Right kidney (tissue), 1 donor: ENCODE measurements around the gene ATG12.
"Not testable (repeated sequence)": the region's sequence is repeated elsewhere in the genome, so short reads cannot be mapped to it uniquely, and the experiment has no call there.

ENCODE experiments used
- DNase-seq: peaks from one replicate; pipeline ENCODE4 v3.0.0-alpha.2; 2016

Gene ATG12

DNA sequence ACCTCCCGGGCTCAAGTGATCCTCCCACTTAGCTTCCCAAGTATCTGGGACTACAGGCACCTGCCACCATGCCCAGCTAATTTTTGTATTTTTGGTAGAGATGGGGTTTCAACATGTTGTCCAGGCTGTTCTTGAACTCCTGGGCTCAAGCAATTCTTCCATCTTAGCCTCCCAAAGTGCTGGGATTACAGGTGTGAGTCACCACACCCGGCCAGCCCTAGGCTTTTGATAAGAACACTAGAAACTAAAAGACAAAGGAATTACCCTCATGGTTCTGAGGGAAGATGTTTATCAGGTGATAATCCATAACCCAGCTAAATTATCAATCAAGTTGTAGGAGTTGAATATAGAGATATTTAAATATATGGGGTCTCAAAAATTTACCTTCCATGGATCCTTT, 33.3 kb downstream of the ATG12 start:
- not testable (repeated sequence) for DNase-seq

DNA sequence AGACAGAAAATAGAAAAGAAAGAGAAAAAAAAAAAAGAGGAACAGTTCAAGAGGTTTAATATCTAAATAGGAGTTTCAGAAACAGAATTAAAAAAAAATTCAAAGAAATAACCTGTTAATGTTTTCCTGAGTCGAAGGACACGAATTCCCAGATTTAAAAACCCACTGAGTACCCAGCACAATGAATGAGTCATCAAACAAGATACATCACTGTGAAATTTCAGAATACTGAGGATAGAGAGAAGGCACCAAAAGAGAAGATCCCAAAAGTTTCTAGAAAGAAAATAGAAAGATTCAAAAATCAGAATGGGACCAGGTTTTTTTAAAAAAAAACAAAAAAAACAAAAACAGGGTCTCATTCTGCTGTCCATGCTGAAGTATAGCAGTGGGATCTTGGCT, 33.7 kb downstream of the ATG12 start:
- no peak for DNase-seq

DNA sequence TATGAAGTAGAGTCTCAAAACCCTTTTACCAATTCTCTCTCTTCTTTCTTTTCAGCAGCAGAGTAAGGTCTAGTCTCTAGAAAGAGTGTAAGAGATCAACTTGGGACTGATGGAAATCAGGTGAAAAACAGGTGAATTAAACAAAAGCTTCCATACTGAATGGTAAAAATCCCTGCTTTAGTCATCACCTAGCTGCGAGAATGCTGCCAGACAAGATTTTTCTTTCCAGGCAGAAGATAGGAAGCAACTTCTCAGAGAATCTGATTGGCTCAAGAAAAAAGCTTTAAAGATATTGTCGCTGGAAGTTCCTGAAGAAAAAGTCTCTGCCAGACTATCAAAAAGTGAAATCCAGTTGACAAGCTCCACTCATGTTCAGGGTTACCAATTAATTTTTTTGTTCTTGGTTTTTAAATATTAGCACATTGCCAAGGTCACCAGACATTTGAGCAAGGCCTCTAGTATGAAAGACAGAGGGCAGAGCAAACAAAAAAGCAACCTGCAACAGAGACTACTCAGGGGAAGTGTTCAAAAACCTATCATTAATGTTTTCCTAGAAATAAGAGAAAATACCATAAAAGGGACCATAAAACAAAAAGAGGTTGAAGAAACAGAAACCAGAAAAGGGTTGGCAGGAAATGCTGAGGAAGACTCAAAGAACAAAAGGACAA, 34.2 kb downstream of the ATG12 start:
- DNase-seq = no peak

DNA sequence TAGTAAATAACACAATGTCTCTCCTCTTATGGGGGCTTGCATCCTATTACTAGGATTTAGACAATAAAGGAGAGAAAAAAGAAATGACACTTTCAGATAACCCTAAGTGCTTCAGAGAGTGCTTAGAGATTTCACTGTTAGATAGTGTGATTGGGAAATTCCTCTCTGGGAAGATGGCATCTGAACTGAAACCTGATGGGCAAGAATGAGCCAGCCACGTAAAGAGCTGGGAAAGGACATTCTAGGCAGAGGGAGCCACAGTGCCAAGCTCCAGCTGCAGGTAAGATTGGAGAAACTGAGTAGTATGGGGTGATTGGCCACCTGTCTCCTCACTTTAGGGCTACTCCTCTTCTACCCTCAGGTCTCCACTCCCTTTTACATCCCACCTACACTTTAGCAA, 39.4 kb downstream of the ATG12 start:
- no peak for DNase-seq

DNA sequence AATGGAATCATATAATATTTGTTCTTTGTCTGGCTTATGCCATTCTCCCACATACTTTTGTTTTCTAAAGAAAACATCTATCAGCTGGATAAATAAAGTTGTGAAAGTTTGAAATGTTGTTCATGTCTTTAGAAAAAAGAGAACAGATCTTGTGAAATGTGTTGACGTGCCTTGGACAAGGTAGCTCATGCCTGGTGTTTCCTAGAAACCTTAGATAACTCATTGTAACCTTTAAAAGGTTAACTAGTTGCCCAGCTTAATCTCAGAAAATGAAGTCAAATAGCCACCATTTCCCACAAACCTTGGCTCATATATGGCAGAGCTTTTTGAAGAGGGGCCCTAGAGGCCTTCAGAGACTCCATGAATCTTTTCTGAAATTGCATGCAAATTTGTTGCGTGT, 40.2 kb downstream of the ATG12 start:
- no peak for DNase-seq

DNA sequence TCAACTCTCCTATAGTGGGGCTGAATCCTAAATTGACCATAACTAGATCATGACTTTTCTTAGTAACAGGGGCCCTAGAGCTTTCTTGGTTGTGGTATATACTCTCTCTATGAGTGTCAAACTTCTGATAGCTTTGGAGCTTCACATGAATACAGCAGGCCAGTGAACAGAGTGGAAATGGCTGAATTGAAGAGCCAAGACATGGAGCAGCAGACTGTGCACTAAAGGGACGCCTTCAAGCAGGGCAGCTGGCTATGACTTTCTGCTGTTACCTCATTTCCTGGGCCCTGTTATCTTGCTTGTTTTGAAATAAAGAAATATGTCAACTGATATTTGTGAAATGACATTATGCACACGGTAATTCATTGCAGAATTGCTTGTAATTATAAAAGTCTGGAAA, 41.3 kb downstream of the ATG12 start:
- no peak for DNase-seq

DNA sequence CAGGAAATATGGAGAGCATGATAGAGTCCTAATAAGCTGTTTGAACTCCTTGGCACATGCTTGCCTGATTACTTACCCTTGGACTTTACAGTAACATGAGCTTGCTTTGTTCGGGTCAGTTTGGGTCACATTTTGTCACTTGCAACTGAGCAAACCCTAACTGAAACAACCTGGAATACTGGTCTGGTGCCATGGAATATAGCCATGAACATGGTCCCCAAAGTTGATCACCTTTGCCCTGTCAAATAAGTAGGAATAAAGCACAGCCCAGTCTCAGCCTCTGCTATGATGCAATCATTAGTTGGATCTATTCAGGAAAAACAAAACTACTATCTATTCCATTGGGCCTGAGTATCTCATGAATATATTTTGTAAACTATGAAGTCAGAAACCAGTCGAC, 43.1 kb downstream of the ATG12 start:
- DNase-seq = no peak

DNA sequence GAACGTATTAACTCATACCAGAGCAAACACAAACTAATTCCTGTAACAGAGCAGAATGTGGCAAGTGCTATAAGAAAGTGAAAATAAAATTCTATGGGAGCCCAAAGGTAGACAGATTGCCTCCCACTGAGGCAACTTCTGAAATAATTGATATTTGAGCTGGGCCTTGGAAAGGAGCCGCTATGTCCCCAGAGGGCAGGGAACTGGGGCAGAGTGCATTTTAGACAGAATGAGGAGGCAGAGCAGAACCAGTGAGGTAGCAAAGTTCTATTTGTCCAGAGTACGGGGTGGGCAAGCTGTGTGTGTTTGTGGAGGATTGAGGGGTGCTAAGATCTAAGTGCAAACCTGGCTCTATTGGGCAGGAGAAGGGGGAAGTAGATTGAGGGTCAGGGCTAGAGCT, 44.7 kb downstream of the ATG12 start:
- no peak for DNase-seq

DNA sequence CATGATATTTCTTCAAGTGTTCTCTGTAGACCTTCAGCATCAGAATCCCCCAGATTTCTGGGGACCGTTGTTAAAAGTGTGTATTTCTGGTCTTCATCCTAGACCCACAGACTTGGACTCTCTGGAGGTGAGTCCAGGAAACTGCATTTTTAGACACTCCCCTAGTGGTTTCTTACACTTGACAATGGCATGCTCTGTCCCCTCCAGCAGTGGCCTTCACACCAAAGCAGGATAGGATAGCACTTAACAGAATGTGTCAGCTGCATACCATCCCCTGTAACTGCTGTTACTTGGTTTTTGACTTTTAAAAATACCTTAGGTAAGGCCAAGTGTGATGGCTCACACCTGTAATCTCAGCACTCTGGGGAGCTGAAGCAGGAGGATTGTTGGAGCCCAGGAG, 45.7 kb downstream of the ATG12 start:
- no peak for DNase-seq

DNA sequence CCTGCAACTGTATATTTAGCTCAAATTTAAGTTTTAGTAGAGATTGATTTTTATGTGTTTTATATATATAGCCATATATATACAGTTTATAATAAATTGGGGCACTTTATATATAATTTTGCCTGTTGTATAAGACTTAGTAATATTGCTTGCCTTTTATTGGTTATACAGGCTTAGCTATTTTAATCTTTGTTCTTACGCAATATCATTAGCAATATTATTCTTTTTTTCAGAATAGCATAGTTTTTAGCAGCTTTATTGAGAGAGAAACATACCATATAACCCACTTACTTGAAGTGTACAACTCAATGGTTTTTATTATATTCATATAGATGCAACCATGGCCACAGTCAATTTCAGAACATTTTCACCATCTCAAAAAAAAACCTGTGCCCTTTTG, 52.9 kb downstream of the ATG12 start:
- DNase-seq = no peak

DNA sequence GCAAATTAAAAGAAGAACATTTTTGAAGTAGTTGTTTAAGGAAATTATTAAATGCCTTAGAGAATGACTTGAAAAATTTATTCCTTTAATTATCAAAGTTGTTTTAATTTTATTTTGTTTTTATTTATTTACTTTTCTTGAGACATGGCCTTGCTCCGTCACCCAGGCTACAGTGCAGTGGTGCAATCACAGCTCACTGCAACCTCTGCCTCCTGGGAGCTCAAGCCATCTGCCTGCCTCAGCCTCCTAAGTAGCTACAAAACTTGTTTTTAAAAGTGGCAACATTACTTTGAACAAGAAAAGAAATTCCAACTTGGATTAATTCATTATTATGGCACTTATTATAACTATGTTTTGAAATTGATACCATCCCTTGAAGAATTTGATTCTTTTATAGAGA, 53.9 kb downstream of the ATG12 start:
- DNase-seq = no peak

DNA sequence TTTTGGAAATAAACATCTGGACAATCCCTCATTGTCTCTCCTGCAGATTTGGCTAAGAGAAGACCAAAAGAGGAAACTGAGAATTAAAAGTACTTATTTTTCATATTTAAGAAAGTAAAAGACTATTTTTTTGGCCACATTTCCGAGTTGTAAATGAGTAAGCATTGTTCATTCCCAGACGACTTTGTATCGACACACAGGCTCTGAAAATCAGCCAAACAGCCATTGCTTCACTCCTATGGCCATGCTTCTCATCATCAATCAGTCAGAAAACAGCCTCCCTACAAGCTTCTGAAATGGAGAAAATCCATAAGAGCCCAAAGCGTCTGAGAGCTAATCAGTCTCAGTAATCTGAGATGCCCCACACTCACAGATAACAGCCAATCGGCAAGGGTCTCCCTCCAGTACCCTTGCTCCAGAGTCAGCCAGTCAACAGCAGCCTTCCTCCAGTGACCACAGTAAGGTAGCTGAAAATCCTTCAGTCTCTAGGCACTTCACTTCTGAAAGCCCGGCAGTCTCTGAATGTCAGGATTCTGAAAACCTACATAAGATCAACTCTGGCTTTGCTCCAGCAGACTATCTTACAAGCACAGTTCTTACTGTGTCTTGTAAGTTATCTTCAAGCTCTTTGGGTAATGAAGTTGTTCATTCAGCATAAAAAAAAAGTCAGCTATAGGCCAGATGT, 55.8 kb downstream of the ATG12 start:
- peak; percentile 12 for DNase-seq

DNA sequence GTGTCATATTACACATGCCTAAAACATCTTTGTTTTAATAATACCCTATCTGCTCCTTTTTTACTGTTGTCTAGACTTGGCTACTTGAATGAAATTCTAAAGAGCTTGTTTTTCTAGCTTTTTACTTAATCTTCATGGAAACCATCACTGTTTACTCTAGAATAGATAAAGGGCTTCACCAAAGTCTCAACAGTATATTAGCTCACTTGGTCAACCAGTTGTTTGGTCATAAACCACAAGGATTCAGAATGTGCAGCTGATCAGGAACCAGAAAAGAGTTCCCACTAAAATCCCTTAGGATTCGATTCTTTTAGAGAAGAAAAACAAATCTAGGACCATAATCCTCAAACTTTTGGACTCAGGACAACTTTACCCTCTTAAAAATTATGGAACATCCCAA, 62.9 kb downstream of the ATG12 start:
- DNase-seq = no peak
